ENCODE results near the gene MYOM1. TPM values are rescaled to one million over a fixed set of nuclear protein-coding genes. Genes with fewer than 3 reads are reported as not detected.
A peak's percentile ranks its signal among the peaks of the same experiment; 100 is the strongest.

Gene MYOM1
- polyA plus RNA-seq, 1 donor: 8.7 TPM

DNA sequence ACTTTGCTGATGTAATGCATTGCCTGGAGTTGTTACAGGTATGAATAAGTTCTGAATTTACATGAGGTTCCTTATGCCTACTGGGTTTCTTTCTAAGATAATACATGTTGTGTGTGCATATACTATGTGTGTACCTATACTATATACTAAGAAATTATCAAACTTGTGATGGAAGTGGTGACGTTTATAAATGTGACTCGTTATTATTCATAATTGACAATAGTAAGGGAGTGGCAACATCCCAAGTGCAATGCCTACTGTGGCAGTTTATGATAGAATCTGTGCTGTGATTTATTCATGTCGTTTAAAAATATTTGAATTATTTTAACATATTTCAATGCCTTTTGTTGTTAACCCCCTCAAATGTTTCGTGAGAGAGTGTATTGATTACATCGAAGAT, 29.9 kb downstream of the MYOM1 start:
- DNase-seq: no peak
- H3K9me3 ChIP-seq (ENCODE audit: control insufficient read depth, low read depth, low read length): no peaks in the 10 kb centered on the region
- WGBS (ENCODE audit: insufficient coverage, low lambda C conversion rate): 90% methylated on average over 3 of the region's 5 CpGs
- H3K4me3 ChIP-seq (ENCODE audit: low read length): no peak overlapping the region
- H3K27ac ChIP-seq (ENCODE audit: low read length): no peak overlapping the region
- no peaks in the 10 kb centered on the region for H3K27me3 ChIP-seq (ENCODE audit: control insufficient read depth, insufficient read depth, low read length)
- peaks cover under 1% of the 10 kb centered on the region for H3K4me1 ChIP-seq (ENCODE audit: control insufficient read depth, insufficient read depth, low read length)
- no peaks in the 10 kb centered on the region for H3K36me3 ChIP-seq (ENCODE audit: control insufficient read depth, insufficient read depth, low read length)

DNA sequence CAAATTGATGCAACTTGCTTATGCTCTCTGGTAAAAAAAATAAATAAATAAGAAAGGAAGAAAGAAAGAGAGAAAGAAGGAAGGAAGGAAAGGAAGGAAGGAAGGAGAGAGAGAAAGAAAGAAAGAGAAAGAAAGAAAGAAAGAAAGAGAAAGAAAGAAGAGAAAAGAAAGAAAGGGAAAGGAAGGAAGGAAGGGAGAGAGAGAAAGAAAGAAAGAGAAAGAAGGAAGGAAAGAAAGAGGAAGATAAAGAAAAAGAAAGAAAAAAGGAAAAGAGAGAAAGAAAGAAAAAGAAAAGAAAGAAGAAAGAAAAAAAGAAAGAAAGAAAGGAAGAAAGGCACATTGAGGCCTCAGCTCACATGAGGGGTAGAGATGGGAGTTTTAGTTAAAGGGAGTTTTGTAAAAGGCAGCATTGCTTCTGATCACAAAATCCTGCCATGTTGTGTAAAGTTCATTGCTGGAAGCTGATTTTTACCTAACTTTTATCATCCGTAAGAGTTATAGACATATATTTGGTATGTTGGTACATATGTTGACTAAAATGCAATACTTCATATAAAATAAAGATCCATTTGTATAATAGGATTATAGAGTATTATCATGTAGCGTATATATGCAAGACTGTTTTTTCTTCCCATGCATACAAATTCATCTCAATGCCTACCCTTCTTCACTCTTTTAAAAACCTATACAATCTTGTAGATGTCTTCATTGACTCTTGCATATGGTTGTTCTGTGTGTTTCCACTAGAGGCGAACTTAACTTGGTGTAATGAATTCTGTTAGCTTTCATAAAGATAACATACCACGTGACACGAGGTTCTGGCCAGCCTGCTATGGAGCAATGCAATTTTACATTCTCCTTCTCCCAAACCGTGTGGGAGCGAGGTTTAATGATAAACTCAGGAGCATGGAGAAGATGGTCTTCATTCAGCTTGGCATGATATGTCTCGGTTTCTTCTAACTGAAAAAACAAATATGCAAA, 32.8 kb downstream of the MYOM1 start:
- H3K27ac ChIP-seq (ENCODE audit: low read length): no peak overlapping the region
- DNase-seq: peak; percentile 34 to 67
- H3K9me3 ChIP-seq (ENCODE audit: control insufficient read depth, low read depth, low read length): no peaks in the 10 kb centered on the region
- peaks cover 4% of the 10 kb centered on the region for H3K4me1 ChIP-seq (ENCODE audit: control insufficient read depth, insufficient read depth, low read length)
- no peaks in the 10 kb centered on the region for H3K36me3 ChIP-seq (ENCODE audit: control insufficient read depth, insufficient read depth, low read length)
- no peaks in the 10 kb centered on the region for H3K27me3 ChIP-seq (ENCODE audit: control insufficient read depth, insufficient read depth, low read length)
- no peak overlapping the region for H3K4me3 ChIP-seq (ENCODE audit: low read length)
- 83% methylated on average over 1 of the region's 8 CpGs for WGBS (ENCODE audit: insufficient coverage, low lambda C conversion rate)

DNA sequence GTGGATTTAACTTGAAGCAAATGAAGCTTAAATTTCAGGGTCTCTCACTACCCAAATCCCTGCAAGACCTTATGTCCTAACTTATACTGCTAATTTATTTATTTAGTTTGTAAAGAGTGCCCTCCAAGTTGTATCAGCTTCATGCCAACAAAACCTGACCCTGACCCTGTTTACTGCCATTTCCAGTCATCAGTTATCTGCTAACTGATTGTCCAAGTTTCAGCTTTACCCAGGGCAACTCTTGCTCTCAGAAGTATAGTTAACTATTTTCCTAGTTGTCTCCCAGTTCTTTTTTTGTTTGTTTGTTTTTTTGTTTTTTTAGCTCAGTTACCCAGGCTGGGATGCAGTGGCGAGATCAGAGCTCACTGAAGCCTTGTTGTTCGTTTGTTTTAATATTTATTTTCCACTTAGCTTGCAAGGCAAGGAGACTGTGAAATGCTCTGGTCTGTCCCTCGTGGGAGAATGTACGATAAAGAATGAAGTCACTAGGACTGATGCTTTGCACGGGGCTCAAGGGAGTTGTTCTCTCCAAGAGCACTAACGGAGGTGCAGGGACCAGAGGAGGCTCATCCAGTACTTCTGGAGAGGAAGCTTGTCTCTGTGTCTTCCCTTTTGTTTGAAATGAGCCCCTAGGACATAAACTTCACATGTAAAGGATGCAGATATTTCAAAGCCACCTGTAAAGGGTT, 35.3 kb downstream of the MYOM1 start:
- peaks cover 4% of the 10 kb centered on the region for H3K4me1 ChIP-seq (ENCODE audit: control insufficient read depth, insufficient read depth, low read length)
- WGBS (ENCODE audit: insufficient coverage, low lambda C conversion rate): 60% methylated on average over 3 of the region's 6 CpGs
- H3K27ac ChIP-seq (ENCODE audit: low read length): no peak overlapping the region
- H3K27me3 ChIP-seq (ENCODE audit: control insufficient read depth, insufficient read depth, low read length): no peaks in the 10 kb centered on the region
- DNase-seq: peak in 1 of 2 donors; percentile 22
- H3K9me3 ChIP-seq (ENCODE audit: control insufficient read depth, low read depth, low read length): no peaks in the 10 kb centered on the region
- no peak overlapping the region for H3K4me3 ChIP-seq (ENCODE audit: low read length)
- no peaks in the 10 kb centered on the region for H3K36me3 ChIP-seq (ENCODE audit: control insufficient read depth, insufficient read depth, low read length)

DNA sequence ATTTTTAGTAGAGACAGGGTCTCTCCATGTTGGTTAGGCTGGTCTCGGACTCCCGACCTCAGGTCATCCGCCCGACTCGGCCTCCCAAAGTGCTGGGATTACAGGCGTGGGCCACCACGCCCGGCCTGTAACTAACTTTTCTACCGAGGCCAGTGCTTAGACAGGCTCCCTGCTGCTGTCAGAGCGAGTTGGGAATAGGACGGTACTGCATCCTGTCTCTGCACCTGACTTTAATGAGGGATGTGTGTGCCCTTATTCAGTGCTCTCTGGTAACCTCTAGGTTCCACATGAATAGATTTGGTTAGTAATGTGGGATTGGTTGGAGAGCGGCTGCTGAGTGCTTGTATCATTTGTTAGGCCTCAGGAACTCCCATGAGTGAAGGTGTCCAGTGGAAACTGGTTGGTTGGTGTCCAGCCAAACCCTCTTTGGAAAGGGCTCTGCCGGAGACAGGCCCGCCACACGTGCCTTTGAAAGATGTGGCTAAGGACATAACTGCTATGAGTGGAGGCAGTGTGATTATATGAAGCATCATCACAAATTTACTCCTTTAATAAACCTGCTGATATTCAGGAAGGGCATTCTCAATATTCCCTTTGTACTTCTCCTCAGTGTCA, 36.6 kb downstream of the MYOM1 start:
- H3K4me3 ChIP-seq (ENCODE audit: low read length): no peak overlapping the region
- H3K9me3 ChIP-seq (ENCODE audit: control insufficient read depth, low read depth, low read length): no peaks in the 10 kb centered on the region
- no peak for DNase-seq
- H3K4me1 ChIP-seq (ENCODE audit: control insufficient read depth, insufficient read depth, low read length): peaks cover 4% of the 10 kb centered on the region
- no peaks in the 10 kb centered on the region for H3K27me3 ChIP-seq (ENCODE audit: control insufficient read depth, insufficient read depth, low read length)
- no CpG with 5 or more reads among the region's 15 CpGs for WGBS (ENCODE audit: insufficient coverage, low lambda C conversion rate)
- no peaks in the 10 kb centered on the region for H3K36me3 ChIP-seq (ENCODE audit: control insufficient read depth, insufficient read depth, low read length)
- no peak overlapping the region for H3K27ac ChIP-seq (ENCODE audit: low read length)

DNA sequence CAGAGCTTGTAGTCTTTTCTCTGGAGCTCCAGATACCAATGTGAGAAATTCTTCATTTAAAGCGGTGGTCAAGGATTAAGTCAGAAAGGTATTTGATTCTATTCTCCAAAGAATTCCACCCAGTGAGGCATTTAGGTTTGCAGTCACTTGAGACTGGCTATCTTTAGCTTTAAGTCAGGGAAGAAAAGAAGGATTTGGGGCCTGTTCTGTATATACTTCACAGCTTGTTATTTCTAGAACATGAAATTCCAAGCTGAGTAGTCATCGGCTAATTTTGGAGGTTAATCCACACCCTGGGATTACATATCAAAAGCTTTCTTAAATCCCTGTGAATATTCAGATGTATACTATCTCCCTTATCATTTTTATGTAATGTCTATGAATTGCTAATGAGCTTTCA, 39.4 kb downstream of the MYOM1 start:
- DNase-seq: no peak
- Histone ChIP-seq H3K4me3 (ENCODE audit: low read length) (no peak overlapping the region), H3K27ac (ENCODE audit: low read length) (no peak overlapping the region), H3K36me3 (ENCODE audit: control insufficient read depth, insufficient read depth, low read length) (no peaks in the 10 kb centered on the region), H3K9me3 (ENCODE audit: control insufficient read depth, low read depth, low read length) (no peaks in the 10 kb centered on the region), H3K4me1 (ENCODE audit: control insufficient read depth, insufficient read depth, low read length) (peaks cover 4% of the 10 kb centered on the region), H3K27me3 (ENCODE audit: control insufficient read depth, insufficient read depth, low read length) (no peaks in the 10 kb centered on the region)
- WGBS (ENCODE audit: insufficient coverage, low lambda C conversion rate): 100% methylated on average over 1 of the region's 2 CpGs

DNA sequence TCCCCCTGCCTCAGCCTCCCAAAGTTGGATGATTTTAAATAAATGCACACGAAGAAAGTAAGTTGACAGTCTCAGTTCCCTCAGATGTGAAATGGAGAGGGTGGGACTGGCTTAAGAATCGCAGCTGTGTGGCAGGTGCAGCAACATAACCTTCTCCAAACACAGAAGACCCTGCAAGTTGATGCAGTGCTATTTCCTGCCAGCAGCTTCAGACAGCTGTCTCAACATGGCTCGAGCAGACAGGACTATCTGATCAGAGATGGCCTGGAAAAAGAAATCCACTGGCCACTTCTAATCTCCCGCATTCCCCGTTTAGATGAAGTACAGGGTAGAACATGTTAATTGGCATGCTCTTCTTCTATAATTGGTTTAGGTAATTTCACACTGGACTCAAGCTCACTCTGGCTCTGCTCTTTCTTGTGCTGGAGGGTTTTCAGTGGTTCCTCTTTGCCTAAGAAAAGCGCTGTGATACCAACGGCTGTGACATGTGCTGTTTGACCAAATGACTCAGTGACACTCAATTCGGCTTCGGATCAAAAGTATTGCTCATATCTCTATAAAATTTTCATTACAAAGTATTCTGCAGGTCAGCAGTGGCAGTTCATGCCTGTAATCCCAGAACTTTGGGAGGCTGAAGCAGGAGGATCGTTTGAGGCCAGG, 40.2 kb downstream of the MYOM1 start:
- no peak for DNase-seq

DNA sequence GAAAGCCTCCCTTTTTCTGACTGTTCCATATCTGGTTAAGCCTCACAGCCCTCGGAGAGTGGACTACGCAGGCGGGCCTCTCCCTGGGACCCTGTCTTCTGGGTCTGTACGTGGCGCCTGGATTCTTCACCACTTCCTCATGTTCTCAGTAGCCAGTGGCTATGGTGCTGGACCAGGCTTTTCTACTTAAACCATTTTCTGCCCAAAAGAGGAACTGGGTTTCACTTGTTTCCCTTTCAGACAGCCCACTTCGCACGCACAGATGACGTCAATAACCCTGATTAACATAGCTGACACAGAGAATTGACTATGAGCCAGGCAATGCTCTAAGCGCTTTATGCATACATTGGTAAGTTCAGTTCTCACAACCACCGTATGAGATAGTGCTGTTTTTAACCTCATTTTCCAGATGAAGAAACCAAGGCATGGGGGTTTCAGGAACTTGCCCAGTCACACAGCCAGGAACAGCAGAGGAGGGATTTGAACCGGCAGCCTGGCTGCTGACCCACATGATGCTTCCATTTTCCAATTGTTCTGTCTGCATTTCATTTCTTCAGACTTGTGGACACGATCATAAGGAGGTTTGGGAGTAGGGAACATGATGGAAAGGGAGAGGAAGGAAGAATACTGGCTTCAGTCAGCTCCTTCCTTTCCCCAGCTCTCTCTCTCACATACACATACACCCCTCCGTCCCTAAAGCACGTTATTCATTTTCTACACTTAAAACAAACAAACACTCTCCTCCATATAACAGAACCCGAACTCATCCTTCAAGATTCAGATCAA, 41.7 kb downstream of the MYOM1 start:
- no peaks in the 10 kb centered on the region for H3K9me3 ChIP-seq (ENCODE audit: control insufficient read depth, low read depth, low read length)
- peak; percentile 21 to 26 for DNase-seq
- H3K27ac ChIP-seq (ENCODE audit: low read length): no peak overlapping the region
- H3K4me3 ChIP-seq (ENCODE audit: low read length): no peak overlapping the region
- WGBS (ENCODE audit: insufficient coverage, low lambda C conversion rate): 100% methylated on average over 1 of the region's 15 CpGs
- H3K4me1 ChIP-seq (ENCODE audit: control insufficient read depth, insufficient read depth, low read length): no peaks in the 10 kb centered on the region
- H3K27me3 ChIP-seq (ENCODE audit: control insufficient read depth, insufficient read depth, low read length): no peaks in the 10 kb centered on the region
- H3K36me3 ChIP-seq (ENCODE audit: control insufficient read depth, insufficient read depth, low read length): no peaks in the 10 kb centered on the region

More for the DNA sequence above, 40.2 kb downstream of the MYOM1 start:
- no peak overlapping the region for H3K4me3 ChIP-seq (ENCODE audit: low read length)
- H3K36me3 ChIP-seq (ENCODE audit: control insufficient read depth, insufficient read depth, low read length): no peaks in the 10 kb centered on the region
- H3K9me3 ChIP-seq (ENCODE audit: control insufficient read depth, low read depth, low read length): no peaks in the 10 kb centered on the region
- no peak overlapping the region for H3K27ac ChIP-seq (ENCODE audit: low read length)
- no peaks in the 10 kb centered on the region for H3K27me3 ChIP-seq (ENCODE audit: control insufficient read depth, insufficient read depth, low read length)
- 60% methylated on average over 1 of the region's 10 CpGs for WGBS (ENCODE audit: insufficient coverage, low lambda C conversion rate)
- peaks cover 1% of the 10 kb centered on the region for H3K4me1 ChIP-seq (ENCODE audit: control insufficient read depth, insufficient read depth, low read length)

DNA sequence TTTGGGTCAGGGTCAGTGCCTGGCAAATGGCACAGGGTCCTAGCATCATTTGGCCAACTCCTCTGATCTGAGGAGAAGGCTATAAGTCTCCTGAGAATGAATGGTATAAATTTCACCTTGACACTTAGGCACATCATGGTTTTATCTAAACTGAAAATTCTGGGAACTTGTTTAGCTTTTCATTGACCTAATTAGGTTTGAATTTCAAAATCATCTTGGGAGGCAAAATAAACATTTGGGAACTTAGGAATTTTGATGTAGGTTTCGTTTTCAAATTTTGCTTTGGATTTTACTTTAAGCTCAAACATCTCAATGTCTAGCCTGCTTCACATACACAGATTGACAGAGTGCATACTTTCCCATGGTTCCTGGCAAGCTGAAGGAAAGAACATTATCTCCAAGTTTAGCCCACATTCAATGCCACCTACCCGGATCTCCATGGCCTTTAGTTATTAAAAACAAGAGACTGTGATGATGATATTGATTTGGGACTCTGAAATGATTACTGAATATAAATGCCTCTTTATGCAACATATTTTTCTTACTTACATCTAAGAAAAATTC, 44.5 kb downstream of the MYOM1 start:
- H3K27ac ChIP-seq (ENCODE audit: low read length): no peak overlapping the region
- WGBS (ENCODE audit: insufficient coverage, low lambda C conversion rate): no CpG with 5 or more reads among the region's 2 CpGs
- no peaks in the 10 kb centered on the region for H3K4me1 ChIP-seq (ENCODE audit: control insufficient read depth, insufficient read depth, low read length)
- no peak overlapping the region for H3K4me3 ChIP-seq (ENCODE audit: low read length)
- no peak for DNase-seq
- H3K27me3 ChIP-seq (ENCODE audit: control insufficient read depth, insufficient read depth, low read length): no peaks in the 10 kb centered on the region
- no peaks in the 10 kb centered on the region for H3K36me3 ChIP-seq (ENCODE audit: control insufficient read depth, insufficient read depth, low read length)
- H3K9me3 ChIP-seq (ENCODE audit: control insufficient read depth, low read depth, low read length): no peaks in the 10 kb centered on the region

DNA sequence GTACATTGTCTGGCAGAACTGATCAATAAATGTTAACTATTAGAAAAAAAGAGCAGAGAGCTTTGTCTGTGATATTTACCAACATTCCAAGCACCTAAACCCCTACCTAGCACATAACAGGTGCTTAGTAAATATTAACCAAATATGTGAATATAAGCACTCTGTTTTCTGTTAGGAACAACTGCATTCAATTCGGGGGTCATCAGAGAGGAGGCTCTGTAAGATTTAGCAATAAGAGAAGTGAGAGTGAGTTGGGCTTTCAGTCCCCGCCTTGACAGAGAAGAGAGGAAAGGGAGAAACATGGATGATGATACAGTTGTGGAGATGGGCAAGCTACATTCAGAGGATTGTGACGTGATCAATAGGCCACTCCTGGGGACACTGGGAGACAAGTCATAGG, 47.7 kb downstream of the MYOM1 start:
- H3K4me1 ChIP-seq (ENCODE audit: control insufficient read depth, insufficient read depth, low read length): no peaks in the 10 kb centered on the region
- H3K27me3 ChIP-seq (ENCODE audit: control insufficient read depth, insufficient read depth, low read length): no peaks in the 10 kb centered on the region
- H3K27ac ChIP-seq (ENCODE audit: low read length): no peak overlapping the region
- DNase-seq: no peak
- H3K36me3 ChIP-seq (ENCODE audit: control insufficient read depth, insufficient read depth, low read length): no peaks in the 10 kb centered on the region
- no peaks in the 10 kb centered on the region for H3K9me3 ChIP-seq (ENCODE audit: control insufficient read depth, low read depth, low read length)
- H3K4me3 ChIP-seq (ENCODE audit: low read length): no peak overlapping the region
- WGBS (ENCODE audit: insufficient coverage, low lambda C conversion rate): 100% methylated on average over 1 of the region's 3 CpGs

Data from large intestine (tissue), 3 donors.